BJ (cell line): Measurements from ENCODE around the gene RPP21. TPM values are rescaled to one million over a fixed set of nuclear protein-coding genes. Genes with fewer than 3 reads are reported as not detected.

ENCODE experiments used
- CTCF ChIA-PET: fragments of 350-600 bp; formaldehyde crosslinking; extraction: SDS; loops from one replicate; lab custom pipeline; 2021; ENCODE audit warnings: antibody characterized with exemption, inconsistent platforms; lab: Yijun Ruan, JAX
- POLR2A ChIA-PET: fragments of 300-600 bp; sonication (Branson Sonifier 250); formaldehyde crosslinking; extraction: SDS; loops from one replicate; lab custom pipeline; 2021; ENCODE audit warnings: antibody characterized with exemption; lab: Charles Lee
- DNase-seq: peaks from one replicate; pipeline ENCODE4 v3.0.0-alpha.2; 2011; ENCODE audit warnings: low read depth
- H3K27me3 ChIP-seq: 2 replicates; pipeline ENCODE4 v1.6.0; 2011; ENCODE audit warnings: low read length; ENCODE audit not compliant: control insufficient read depth, insufficient read depth
- H3K36me3 ChIP-seq: 2 replicates; pipeline ENCODE4 v1.5.1; 2011; ENCODE audit warnings: low read length; ENCODE audit not compliant: control insufficient read depth, insufficient read depth
- H3K4me3 ChIP-seq: 2 replicates; pipeline ENCODE4 v1.5.1; 2011; ENCODE audit warnings: low read depth, mild to moderate bottlenecking, control low read depth, low read length
- CTCF ChIP-seq: IDR thresholded peaks from 2 replicates; pipeline ENCODE4 v1.5.1; 2011; ENCODE audit warnings: low read depth, mild to moderate bottlenecking, control low read depth, inconsistent platforms, low read length, moderate library complexity; ENCODE audit not compliant: insufficient read depth
- polyA plus RNA-seq: library from polyadenylated mRNA; depleted of rRNA; stranded (reverse); fragments of >200 nt; gene quantifications from 2 replicates; pipeline ENCODE4 v1.2.3, GENCODE V29; 2011

RPP21 gene
- polyA plus RNA-seq, 1 experiment = 28.3 TPM

- Histone ChIP-seq H3K27me3 (no peaks in the 10 kb centered on the region), H3K4me3 (no peak overlapping the region), H3K36me3 (peaks cover 4% of the 10 kb centered on the region; the same call in 1 of the 2 replicates)
- CTCF ChIA-PET = interaction anchor here (0.6 kb wide), 1 partner anchor 199 kb away, joined by 3 read pairs; no protein-coding TSS in a partner anchor
- POLR2A ChIA-PET = no interaction called here
- DNase-seq = no peak
- TF ChIP-seq CTCF = no peak
Measured at GRCh38 chr6:30312266-30312665, 32.7 kb upstream of the RPP21 start.

- H3K36me3 ChIP-seq = peaks cover 4% of the 10 kb centered on the region; the same call in 1 of the 2 replicates
- no peak for TF ChIP-seq CTCF
- ChIA-PET CTCF (no interaction called here), POLR2A (no interaction called here)
- no peaks in the 10 kb centered on the region for H3K27me3 ChIP-seq
- H3K4me3 ChIP-seq = no peak overlapping the region
- DNase-seq = no peak
Measured at GRCh38 chr6:30312676-30313321, 32.2 kb upstream of the RPP21 start.

GRCh38 chr6:30315156-30315555 is 29.8 kb upstream of the RPP21 start:
- CTCF ChIA-PET = interaction anchor here (1.0 to 1.9 kb wide), 2 partner anchors 11 to 43 kb away, joined by 3 to 4 read pairs; partner anchors contain the start of gene TRIM39
- Histone ChIP-seq H3K27me3 (no peaks in the 10 kb centered on the region), H3K36me3 (peaks cover 2% of the 10 kb centered on the region; the same call in 1 of the 2 replicates), H3K4me3 (no peak overlapping the region)
- no peak for TF ChIP-seq CTCF
- no peak for DNase-seq
- POLR2A ChIA-PET = no interaction called here

GRCh38 chr6:30317913-30318589 is 26.9 kb upstream of the RPP21 start:
- ChIA-PET POLR2A (no interaction called here), CTCF (interaction anchor here (2.5 kb wide), 1 partner anchor 8 kb away, joined by 8 read pairs; the partner anchor contains the start of gene TRIM39)
- Histone ChIP-seq H3K36me3 (peaks cover 2% of the 10 kb centered on the region; the same call in 1 of the 2 replicates), H3K27me3 (no peaks in the 10 kb centered on the region), H3K4me3 (no peak overlapping the region)
- no peak for DNase-seq
- TF ChIP-seq CTCF = no peak

- ChIA-PET CTCF (no interaction called here), POLR2A (no interaction called here)
- Histone ChIP-seq H3K36me3 (no peaks in the 10 kb centered on the region), H3K27me3 (no peaks in the 10 kb centered on the region), H3K4me3 (no peak overlapping the region)
- DNase-seq = no peak
- TF ChIP-seq CTCF = no peak
Measured at GRCh38 chr6:30319146-30319835, 25.7 kb upstream of the RPP21 start.
